VCaP (cell line): Measurements from ENCODE around the gene ARRB1.

Source experiments
- H3K27ac ChIP-seq: fragments of 450-650 bp; 2 replicates; pipeline ENCODE4 v1.5.1; 2017
- CTCF ChIP-seq: fragments of 450-650 bp; conservative IDR thresholded peaks from 2 replicates; pipeline ENCODE4 v1.5.1; 2017; ENCODE audit warnings: mild to moderate bottlenecking, moderate library complexity

The ARRB1 gene

GRCh38 chr11:75313513-75314272 lies 37.8 kb downstream of the ARRB1 start:
- no peak for TF ChIP-seq CTCF
- no peak overlapping the region for H3K27ac ChIP-seq

GRCh38 chr11:75312346-75312745 lies 39.1 kb downstream of the ARRB1 start:
- TF ChIP-seq CTCF = no peak
- no peak overlapping the region for H3K27ac ChIP-seq

- TF ChIP-seq CTCF = no peak
- no peak overlapping the region for H3K27ac ChIP-seq
Observed at GRCh38 chr11:75311858-75312288, 39.6 kb downstream of the ARRB1 start.

GRCh38 chr11:75308986-75309385 lies 42.5 kb downstream of the ARRB1 start:
- peak overlapping the region; percentile 7; the same call in 1 of the 2 replicates for H3K27ac ChIP-seq
- no peak for TF ChIP-seq CTCF

- TF ChIP-seq CTCF = no peak
Observed at GRCh38 chr11:75308116-75308515, 43.3 kb downstream of the ARRB1 start.

GRCh38 chr11:75307058-75307457 lies 44.4 kb downstream of the ARRB1 start:
- no peak overlapping the region for H3K27ac ChIP-seq
- no peak for TF ChIP-seq CTCF

More at GRCh38 chr11:75308116-75308515, 43.3 kb downstream of the ARRB1 start:
- H3K27ac ChIP-seq = peak overlapping the region; percentile 7; the same call in 1 of the 2 replicates

GRCh38 chr11:75306529-75306928 lies 44.9 kb downstream of the ARRB1 start:
- no peak for TF ChIP-seq CTCF
- H3K27ac ChIP-seq = no peak overlapping the region
